Activated T-cell treated with anti-CD3 and anti-CD28 coated beads, Interleukin-2, amount 50 U/mL, for 72 hours (primary cell): ENCODE measurements around the gene ZNF236. TPM values are rescaled to one million over a fixed set of nuclear protein-coding genes. Genes with fewer than 3 reads are reported as not detected.

ENCODE experiments used
- ATAC-seq, 2 donors: fragments of 150-1000 bp; cut with Tn5 transposase; replicated peaks in 1 of 2; 2 replicates each; pipeline ENCODE4 v1.10.0; 2021; ENCODE audit warnings: moderate library complexity in 2 of 2, mild to moderate bottlenecking in 1 of 2
- DNase-seq, 2 donors: peaks; one replicate each; pipeline ENCODE4 v3.0.0; 2021 to 2022; ENCODE audit warnings: mixed read lengths in 1 of 2
- H3K27ac Mint-ChIP-seq: one replicate; pipeline ENCODE4 v1.8.0; 2022; ENCODE audit warnings: mild to moderate bottlenecking, moderate library complexity, mixed read lengths
- H3K27me3 Mint-ChIP-seq: one replicate; pipeline ENCODE4 v1.8.0; 2022; ENCODE audit warnings: low read depth, mixed read lengths
- H3K36me3 Mint-ChIP-seq, 2 donors: one replicate each; pipeline ENCODE4 v1.8.0; 2022; ENCODE audit warnings: mixed read lengths in 2 of 2, mild to moderate bottlenecking in 1 of 2; ENCODE audit not compliant: insufficient read depth in 2 of 2
- H3K4me1 Mint-ChIP-seq: one replicate; pipeline ENCODE4 v1.8.0; 2022; ENCODE audit warnings: low read depth, mixed read lengths
- H3K4me3 Mint-ChIP-seq, 2 donors: one replicate each; pipeline ENCODE4 v1.8.0; 2022; ENCODE audit warnings: mild to moderate bottlenecking in 2 of 2, mixed read lengths in 2 of 2, moderate library complexity in 2 of 2
- H3K9me3 Mint-ChIP-seq, 2 donors: one replicate each; pipeline ENCODE4 v1.8.0; 2022; ENCODE audit warnings: mixed read lengths in 2 of 2
- total RNA-seq, 2 donors: library from RNA; stranded (reverse); gene quantifications; one replicate each; pipeline ENCODE4 v1.2.3, GENCODE V29; 2022

ZNF236 gene
- total RNA-seq, 2 donors from 2014 or later, result 15.7 to 17.9 TPM

- peaks cover 7 to 26% of the 10 kb centered on the region in 2 donors for H3K36me3 Mint-ChIP-seq
- no peak for ATAC-seq
These were observed 59.4 kb downstream of the ZNF236 start for GRCh38 chr18:76881744-76882143.

GRCh38 chr18:76882146-76882545, 59.8 kb downstream of the ZNF236 start:
- H3K9me3 Mint-ChIP-seq, result no peaks in the 10 kb centered on the region
- ATAC-seq, result no peak
- no peak overlapping the region for H3K27ac Mint-ChIP-seq
- H3K4me1 Mint-ChIP-seq, result no peaks in the 10 kb centered on the region
- no peak for DNase-seq
- peaks cover 7 to 26% of the 10 kb centered on the region in 2 donors for H3K36me3 Mint-ChIP-seq
- H3K27me3 Mint-ChIP-seq, result no peaks in the 10 kb centered on the region
- H3K4me3 Mint-ChIP-seq, result no peak overlapping the region

More at GRCh38 chr18:76881744-76882143, 59.4 kb downstream of the ZNF236 start:
- Mint-ChIP-seq H3K9me3 (no peaks in the 10 kb centered on the region), H3K27ac (no peak overlapping the region), H3K27me3 (no peaks in the 10 kb centered on the region), H3K4me3 (no peak overlapping the region), H3K4me1 (no peaks in the 10 kb centered on the region)
- no peak for DNase-seq

- Mint-ChIP-seq H3K9me3 (no peaks in the 10 kb centered on the region), H3K27me3 (no peaks in the 10 kb centered on the region), H3K36me3 (peaks cover 10 to 27% of the 10 kb centered on the region in 2 donors), H3K4me1 (no peaks in the 10 kb centered on the region), H3K27ac (no peak overlapping the region), H3K4me3 (no peak overlapping the region)
- DNase-seq (no peak), ATAC-seq (no peak)
These were observed 62.6 kb downstream of the ZNF236 start for GRCh38 chr18:76885001-76885400.

GRCh38 chr18:76886112-76886511, 63.8 kb downstream of the ZNF236 start:
- H3K4me3 Mint-ChIP-seq, result no peak overlapping the region
- no peaks in the 10 kb centered on the region for H3K4me1 Mint-ChIP-seq
- H3K36me3 Mint-ChIP-seq, result peaks cover 10 to 23% of the 10 kb centered on the region in 2 donors
- no peaks in the 10 kb centered on the region for H3K27me3 Mint-ChIP-seq
- no peaks in the 10 kb centered on the region for H3K9me3 Mint-ChIP-seq
- H3K27ac Mint-ChIP-seq, result no peak overlapping the region
- DNase-seq, result no peak
- ATAC-seq, result no peak

GRCh38 chr18:76889091-76889699, 66.8 kb downstream of the ZNF236 start:
- DNase-seq (no peak), ATAC-seq (no peak)
- no peak overlapping the region for H3K4me3 Mint-ChIP-seq
- no peaks in the 10 kb centered on the region for H3K9me3 Mint-ChIP-seq
- H3K4me1 Mint-ChIP-seq, result no peaks in the 10 kb centered on the region
- no peaks in the 10 kb centered on the region for H3K27me3 Mint-ChIP-seq
- H3K36me3 Mint-ChIP-seq, result peaks cover 4 to 13% of the 10 kb centered on the region in 2 donors
- H3K27ac Mint-ChIP-seq, result no peak overlapping the region

GRCh38 chr18:76892832-76893231, 70.5 kb downstream of the ZNF236 start:
- Mint-ChIP-seq H3K4me1 (no peaks in the 10 kb centered on the region), H3K4me3 (no peak overlapping the region), H3K9me3 (no peaks in the 10 kb centered on the region), H3K27ac (no peak overlapping the region), H3K27me3 (no peaks in the 10 kb centered on the region), H3K36me3 (peaks cover 20 to 21% of the 10 kb centered on the region in 2 donors)
- ATAC-seq (no peak), DNase-seq (no peak)

- no peak for DNase-seq
- H3K9me3 Mint-ChIP-seq, result no peaks in the 10 kb centered on the region
- ATAC-seq, result no peak
- H3K4me1 Mint-ChIP-seq, result no peaks in the 10 kb centered on the region
- H3K36me3 Mint-ChIP-seq, result peaks cover 19 to 21% of the 10 kb centered on the region in 2 donors
- H3K27me3 Mint-ChIP-seq, result no peaks in the 10 kb centered on the region
- no peak overlapping the region for H3K27ac Mint-ChIP-seq
- no peak overlapping the region for H3K4me3 Mint-ChIP-seq
These were observed 72.4 kb downstream of the ZNF236 start for GRCh38 chr18:76894566-76895346.

GRCh38 chr18:76895498-76895897, 73.1 kb downstream of the ZNF236 start:
- Mint-ChIP-seq H3K36me3 (peaks cover 19 to 21% of the 10 kb centered on the region in 2 donors), H3K27me3 (no peaks in the 10 kb centered on the region), H3K27ac (no peak overlapping the region), H3K4me1 (no peaks in the 10 kb centered on the region), H3K4me3 (no peak overlapping the region), H3K9me3 (no peaks in the 10 kb centered on the region)
- ATAC-seq (no peak), DNase-seq (no peak)

GRCh38 chr18:76896677-76897076, 74.3 kb downstream of the ZNF236 start:
- Mint-ChIP-seq H3K4me3 (no peak overlapping the region), H3K9me3 (no peaks in the 10 kb centered on the region), H3K27ac (no peak overlapping the region), H3K27me3 (no peaks in the 10 kb centered on the region), H3K4me1 (no peaks in the 10 kb centered on the region), H3K36me3 (peaks cover 16 to 21% of the 10 kb centered on the region in 2 donors)
- DNase-seq (no peak), ATAC-seq (no peak)

GRCh38 chr18:76897257-76897656, 74.9 kb downstream of the ZNF236 start:
- ATAC-seq, result peak in 1 of 2 donors; percentile 15
- no peaks in the 10 kb centered on the region for H3K27me3 Mint-ChIP-seq
- peaks cover 12 to 21% of the 10 kb centered on the region in 2 donors for H3K36me3 Mint-ChIP-seq
- H3K4me3 Mint-ChIP-seq, result no peak overlapping the region
- H3K27ac Mint-ChIP-seq, result no peak overlapping the region
- H3K9me3 Mint-ChIP-seq, result no peaks in the 10 kb centered on the region
- H3K4me1 Mint-ChIP-seq, result no peaks in the 10 kb centered on the region
- no peak for DNase-seq

GRCh38 chr18:76903386-76903785, 81.0 kb downstream of the ZNF236 start:
- no peak for ATAC-seq
- H3K36me3 Mint-ChIP-seq, result no peaks in the 10 kb centered on the region
- no peak overlapping the region for H3K4me3 Mint-ChIP-seq
- no peaks in the 10 kb centered on the region for H3K27me3 Mint-ChIP-seq
- no peak for DNase-seq
- H3K4me1 Mint-ChIP-seq, result no peaks in the 10 kb centered on the region
- no peaks in the 10 kb centered on the region for H3K9me3 Mint-ChIP-seq
- H3K27ac Mint-ChIP-seq, result no peak overlapping the region

GRCh38 chr18:76905821-76906220, 83.5 kb downstream of the ZNF236 start:
- Mint-ChIP-seq H3K4me1 (no peaks in the 10 kb centered on the region), H3K9me3 (no peaks in the 10 kb centered on the region), H3K36me3 (no peaks in the 10 kb centered on the region), H3K27ac (no peak overlapping the region), H3K27me3 (no peaks in the 10 kb centered on the region), H3K4me3 (no peak overlapping the region)
- ATAC-seq, result no peak
- no peak for DNase-seq

GRCh38 chr18:76908277-76908676, 85.9 kb downstream of the ZNF236 start:
- H3K4me1 Mint-ChIP-seq, result no peaks in the 10 kb centered on the region
- H3K4me3 Mint-ChIP-seq, result no peak overlapping the region
- no peaks in the 10 kb centered on the region for H3K9me3 Mint-ChIP-seq
- H3K27me3 Mint-ChIP-seq, result no peaks in the 10 kb centered on the region
- H3K36me3 Mint-ChIP-seq, result no peaks in the 10 kb centered on the region
- ATAC-seq, result no peak
- DNase-seq, result no peak
- no peak overlapping the region for H3K27ac Mint-ChIP-seq
